OCI-LY7 (cell line): Measurements from ENCODE around the gene SNX22.

ENCODE experiments used
- CTCF ChIP-seq: fragments of 200-600 bp; sonication (generic); conservative IDR thresholded peaks from 2 replicates; pipeline ENCODE4 v1.5.1; 2014; ENCODE audit warnings: mild to moderate bottlenecking, antibody characterized with exemption, low read length, moderate library complexity, mixed read lengths
- EZH2phosphoT487 ChIP-seq: fragments of 200-600 bp; sonication (generic); IDR thresholded peaks from 2 replicates; pipeline ENCODE4 v1.6.1; 2018; ENCODE audit warnings: low read depth, borderline replicate concordance, mild to moderate bottlenecking, mixed run types, antibody characterized with exemption, low read length, moderate library complexity, mixed read lengths

- TF ChIP-seq CTCF, result no peak
- no peak for TF ChIP-seq EZH2phosphoT487
Observed at GRCh38 chr15:64185146-64185911, 33.8 kb downstream of the SNX22 start.
